WTC11 (cell line): ENCODE results near the gene C13orf46. TPM values are rescaled to one million over a fixed set of nuclear protein-coding genes. Genes with fewer than 3 reads are reported as not detected.

ENCODE experiments used
- ATAC-seq: fragments of 200-7000 bp; cut with Tn5 transposase; 2 replicates; pipeline ENCODE4 v1.10.0; 2021; ENCODE audit warnings: mild to moderate bottlenecking, moderate library complexity
- CTCF ChIA-PET: fragments of 300-600 bp; sonication (Branson Sonifier 250); formaldehyde crosslinking; loops from one replicate; lab custom pipeline; 2021; ENCODE audit warnings: antibody characterized with exemption; lab: Charles Lee
- POLR2A ChIA-PET: fragments of 350-600 bp; sonication (Branson Sonifier 250); formaldehyde crosslinking; loops from one replicate; lab custom pipeline; 2021; ENCODE audit warnings: antibody characterized with exemption; lab: Charles Lee
- DNase-seq: peaks from one replicate; pipeline ENCODE4 v3.0.0; 2021; ENCODE audit warnings: low spot score
- H3K27ac Mint-ChIP-seq: 2 replicates; pipeline ENCODE4 v1.8.0; 2021; ENCODE audit warnings: mixed read lengths
- H3K27me3 Mint-ChIP-seq: 2 replicates; pipeline ENCODE4 v1.8.0; 2021; ENCODE audit warnings: low read depth, mild to moderate bottlenecking, moderate library complexity, mixed read lengths
- H3K36me3 Mint-ChIP-seq: 2 replicates; pipeline ENCODE4 v1.8.0; 2021; ENCODE audit warnings: mixed read lengths
- H3K4me1 Mint-ChIP-seq: 2 replicates; pipeline ENCODE4 v1.8.0; 2022; ENCODE audit warnings: mixed read lengths
- H3K4me3 Mint-ChIP-seq: 2 replicates; pipeline ENCODE4 v1.8.0; 2021; ENCODE audit warnings: mild to moderate bottlenecking, moderate library complexity, mixed read lengths
- H3K9me3 Mint-ChIP-seq: 2 replicates; pipeline ENCODE4 v1.8.0; 2021; ENCODE audit warnings: mixed read lengths
- AR ChIP-seq: fragments of 250-450 bp; sonication (Bioruptor Pico); IDR thresholded peaks from 2 replicates; pipeline ENCODE4 v1.9.0; 2021; ENCODE audit warnings: mild to moderate bottlenecking
- ARID4B ChIP-seq: sonication (generic); formaldehyde crosslinking; IDR thresholded peaks from 2 replicates; pipeline ENCODE4 v1.8.0; 2023; ENCODE audit warnings: missing genetic modification reagents, mild to moderate bottlenecking, borderline replicate concordance
- ATF1 ChIP-seq: sonication (generic); formaldehyde crosslinking; IDR thresholded peaks from 2 replicates; pipeline ENCODE4 v1.8.1; 2023; ENCODE audit warnings: mild to moderate bottlenecking, moderate library complexity, missing genetic modification reagents
- GTF2I ChIP-seq: fragments of 250-450 bp; sonication (Bioruptor Pico); conservative IDR thresholded peaks from 2 replicates; pipeline ENCODE4 v1.4.0; 2021; ENCODE audit warnings: mild to moderate bottlenecking
- HMGA2 ChIP-seq: fragments of 250-450 bp; sonication (Bioruptor Pico); IDR thresholded peaks from 2 replicates; pipeline ENCODE4 v1.4.0; 2021; ENCODE audit warnings: mild to moderate bottlenecking, moderate library complexity
- JUN ChIP-seq: sonication (generic); formaldehyde crosslinking; IDR thresholded peaks from 2 replicates; pipeline ENCODE4 v1.8.0; 2023; ENCODE audit warnings: mild to moderate bottlenecking, missing genetic modification reagents
- MYBL2 ChIP-seq: sonication (generic); formaldehyde crosslinking; IDR thresholded peaks from 2 replicates; pipeline ENCODE4 v1.8.1; 2023; ENCODE audit warnings: mild to moderate bottlenecking, moderate library complexity, missing genetic modification reagents
- RORB ChIP-seq: fragments of 250-450 bp; sonication (Bioruptor Pico); IDR thresholded peaks from 2 replicates; pipeline ENCODE4 v1.9.0; 2021; ENCODE audit warnings: mild to moderate bottlenecking
- SOX15 ChIP-seq: fragments of 250-450 bp; sonication (Bioruptor Pico); IDR thresholded peaks from 2 replicates; pipeline ENCODE4 v1.9.0; 2021; ENCODE audit warnings: mild to moderate bottlenecking
- ZBTB21 ChIP-seq: sonication (generic); formaldehyde crosslinking; IDR thresholded peaks from 2 replicates; pipeline ENCODE4 v1.8.1; 2023; ENCODE audit warnings: mild to moderate bottlenecking, missing genetic modification reagents, borderline replicate concordance
- ZNF121 ChIP-seq: sonication (generic); formaldehyde crosslinking; IDR thresholded peaks from 2 replicates; pipeline ENCODE4 v1.8.0; 2023; ENCODE audit warnings: missing genetic modification reagents
- ZNF232 ChIP-seq: sonication (generic); formaldehyde crosslinking; IDR thresholded peaks from 2 replicates; pipeline ENCODE4 v1.8.0; 2022; ENCODE audit warnings: mild to moderate bottlenecking, missing genetic modification reagents
- ZNF423 ChIP-seq: fragments of 250-450 bp; sonication (Bioruptor Pico); IDR thresholded peaks from 2 replicates; pipeline ENCODE4 v2.1.2; 2022; ENCODE audit warnings: mild to moderate bottlenecking, moderate library complexity
- total RNA-seq: library from RNA; stranded (reverse); gene quantifications from 3 replicates; pipeline ENCODE4 v1.2.3, GENCODE V29; 2021
- TF ChIP-seq, protein P1 (sequence below): sonication (generic); formaldehyde crosslinking; conservative IDR thresholded peaks from 2 replicates; pipeline ENCODE4 v1.8.1; 2022; ENCODE audit warnings: mild to moderate bottlenecking, missing genetic modification reagents
- TF ChIP-seq, protein P2 (sequence below): sonication (generic); formaldehyde crosslinking; IDR thresholded peaks from 2 replicates; pipeline ENCODE4 v1.8.1; 2023; ENCODE audit warnings: mild to moderate bottlenecking, missing genetic modification reagents, moderate library complexity
- TF ChIP-seq, protein P3 (sequence below): sonication (generic); formaldehyde crosslinking; IDR thresholded peaks from 2 replicates; pipeline ENCODE4 v1.8.1; 2023; ENCODE audit warnings: mild to moderate bottlenecking, missing genetic modification reagents, borderline replicate concordance
- TF ChIP-seq, protein P4 (sequence below): sonication (generic); formaldehyde crosslinking; IDR thresholded peaks from 2 replicates; pipeline ENCODE4 v1.8.0; 2023; ENCODE audit warnings: mild to moderate bottlenecking, missing genetic modification reagents

C13orf46 gene
- total RNA-seq, 1 experiment from 2014 or later, result 0.50 TPM

GRCh38 chr13:113924184-113924901, 49.5 kb downstream of the C13orf46 start:
- Mint-ChIP-seq H3K27ac (no peak overlapping the region), H3K4me1 (peaks cover 10% of the 10 kb centered on the region), H3K4me3 (no peak overlapping the region), H3K9me3 (peaks cover 30% of the 10 kb centered on the region), H3K27me3 (no peaks in the 10 kb centered on the region; the same call in 1 of the 2 replicates), H3K36me3 (peaks cover 10% of the 10 kb centered on the region)
- ATAC-seq (no peak), DNase-seq (no peak)
- CTCF ChIA-PET, result interaction anchor here (0.6 to 0.7 kb wide), 2 partner anchors 20 to 197 kb away, joined by 3 read pairs; no protein-coding TSS in a partner anchor
- POLR2A ChIA-PET, result no interaction called here
- TF ChIP-seq ZBTB21 (CRISPR knock-in tag) (no peak), HMGA2 (CRISPR knock-in tag) (no peak), ZNF423 (CRISPR knock-in tag) (no peak), AR (CRISPR knock-in tag) (no peak), ATF1 (CRISPR knock-in tag) (no peak), JUN (no peak)
- TF ChIP-seq, protein P1, sequence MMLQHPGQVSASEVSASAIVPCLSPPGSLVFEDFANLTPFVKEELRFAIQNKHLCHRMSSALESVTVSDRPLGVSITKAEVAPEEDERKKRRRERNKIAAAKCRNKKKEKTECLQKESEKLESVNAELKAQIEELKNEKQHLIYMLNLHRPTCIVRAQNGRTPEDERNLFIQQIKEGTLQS (CRISPR knock-in tag), result no peak

DNA sequence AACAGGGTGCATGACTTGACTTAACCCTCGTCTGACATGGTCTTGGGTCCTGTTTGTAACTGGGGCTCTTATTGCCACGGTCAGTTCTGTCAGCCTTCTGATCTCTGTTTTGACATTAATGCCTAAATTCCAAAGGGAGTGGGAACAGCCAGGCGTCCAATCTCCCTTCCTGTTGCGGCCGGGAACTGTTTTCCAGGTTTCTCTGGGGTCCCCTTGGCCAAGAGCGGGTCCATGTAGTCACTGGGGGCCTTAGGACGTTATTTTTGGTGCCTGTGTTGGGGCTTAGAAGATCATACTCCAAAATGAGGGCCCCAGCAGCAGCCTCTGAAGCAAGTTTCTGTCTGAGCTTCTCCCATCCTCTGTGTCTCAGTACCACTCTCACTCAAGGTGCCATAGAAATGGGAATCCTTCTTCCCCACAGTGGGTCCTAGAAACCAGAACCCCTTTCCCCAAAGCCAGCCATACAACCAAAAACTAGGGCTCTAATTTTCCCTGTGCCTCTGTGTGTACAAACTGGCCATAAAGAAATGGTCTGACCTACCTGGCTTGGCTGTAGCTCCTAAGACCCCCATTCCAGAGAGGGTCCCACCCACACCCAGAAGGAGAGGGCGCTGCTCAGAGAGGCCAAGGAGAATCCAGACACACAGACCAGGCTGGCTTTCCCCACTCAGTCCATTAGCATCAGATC, 50.4 kb downstream of the C13orf46 start:
- peak; percentile 2 for DNase-seq
- no peak for TF ChIP-seq ATF1 (CRISPR knock-in tag)
- TF ChIP-seq GTF2I (CRISPR knock-in tag), result no peak
- no peak for TF ChIP-seq RORB (CRISPR knock-in tag)
- TF ChIP-seq ARID4B, result no peak
- TF ChIP-seq, protein P1 (CRISPR knock-in tag), result no peak
- no peak for TF ChIP-seq ZNF121 (CRISPR knock-in tag)
- TF ChIP-seq ZBTB21 (CRISPR knock-in tag), result no peak
- TF ChIP-seq, protein P2, sequence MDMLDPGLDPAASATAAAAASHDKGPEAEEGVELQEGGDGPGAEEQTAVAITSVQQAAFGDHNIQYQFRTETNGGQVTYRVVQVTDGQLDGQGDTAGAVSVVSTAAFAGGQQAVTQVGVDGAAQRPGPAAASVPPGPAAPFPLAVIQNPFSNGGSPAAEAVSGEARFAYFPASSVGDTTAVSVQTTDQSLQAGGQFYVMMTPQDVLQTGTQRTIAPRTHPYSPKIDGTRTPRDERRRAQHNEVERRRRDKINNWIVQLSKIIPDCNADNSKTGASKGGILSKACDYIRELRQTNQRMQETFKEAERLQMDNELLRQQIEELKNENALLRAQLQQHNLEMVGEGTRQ, result no peak
- TF ChIP-seq MYBL2 (CRISPR knock-in tag), result no peak
- TF ChIP-seq ZNF232 (CRISPR knock-in tag), result no peak
- TF ChIP-seq, protein P3, sequence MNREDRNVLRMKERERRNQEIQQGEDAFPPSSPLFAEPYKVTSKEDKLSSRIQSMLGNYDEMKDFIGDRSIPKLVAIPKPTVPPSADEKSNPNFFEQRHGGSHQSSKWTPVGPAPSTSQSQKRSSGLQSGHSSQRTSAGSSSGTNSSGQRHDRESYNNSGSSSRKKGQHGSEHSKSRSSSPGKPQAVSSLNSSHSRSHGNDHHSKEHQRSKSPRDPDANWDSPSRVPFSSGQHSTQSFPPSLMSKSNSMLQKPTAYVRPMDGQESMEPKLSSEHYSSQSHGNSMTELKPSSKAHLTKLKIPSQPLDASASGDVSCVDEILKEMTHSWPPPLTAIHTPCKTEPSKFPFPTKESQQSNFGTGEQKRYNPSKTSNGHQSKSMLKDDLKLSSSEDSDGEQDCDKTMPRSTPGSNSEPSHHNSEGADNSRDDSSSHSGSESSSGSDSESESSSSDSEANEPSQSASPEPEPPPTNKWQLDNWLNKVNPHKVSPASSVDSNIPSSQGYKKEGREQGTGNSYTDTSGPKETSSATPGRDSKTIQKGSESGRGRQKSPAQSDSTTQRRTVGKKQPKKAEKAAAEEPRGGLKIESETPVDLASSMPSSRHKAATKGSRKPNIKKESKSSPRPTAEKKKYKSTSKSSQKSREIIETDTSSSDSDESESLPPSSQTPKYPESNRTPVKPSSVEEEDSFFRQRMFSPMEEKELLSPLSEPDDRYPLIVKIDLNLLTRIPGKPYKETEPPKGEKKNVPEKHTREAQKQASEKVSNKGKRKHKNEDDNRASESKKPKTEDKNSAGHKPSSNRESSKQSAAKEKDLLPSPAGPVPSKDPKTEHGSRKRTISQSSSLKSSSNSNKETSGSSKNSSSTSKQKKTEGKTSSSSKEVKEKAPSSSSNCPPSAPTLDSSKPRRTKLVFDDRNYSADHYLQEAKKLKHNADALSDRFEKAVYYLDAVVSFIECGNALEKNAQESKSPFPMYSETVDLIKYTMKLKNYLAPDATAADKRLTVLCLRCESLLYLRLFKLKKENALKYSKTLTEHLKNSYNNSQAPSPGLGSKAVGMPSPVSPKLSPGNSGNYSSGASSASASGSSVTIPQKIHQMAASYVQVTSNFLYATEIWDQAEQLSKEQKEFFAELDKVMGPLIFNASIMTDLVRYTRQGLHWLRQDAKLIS (CRISPR knock-in tag), result no peak
- no peak for TF ChIP-seq SOX15 (CRISPR knock-in tag)
- TF ChIP-seq, protein P4, sequence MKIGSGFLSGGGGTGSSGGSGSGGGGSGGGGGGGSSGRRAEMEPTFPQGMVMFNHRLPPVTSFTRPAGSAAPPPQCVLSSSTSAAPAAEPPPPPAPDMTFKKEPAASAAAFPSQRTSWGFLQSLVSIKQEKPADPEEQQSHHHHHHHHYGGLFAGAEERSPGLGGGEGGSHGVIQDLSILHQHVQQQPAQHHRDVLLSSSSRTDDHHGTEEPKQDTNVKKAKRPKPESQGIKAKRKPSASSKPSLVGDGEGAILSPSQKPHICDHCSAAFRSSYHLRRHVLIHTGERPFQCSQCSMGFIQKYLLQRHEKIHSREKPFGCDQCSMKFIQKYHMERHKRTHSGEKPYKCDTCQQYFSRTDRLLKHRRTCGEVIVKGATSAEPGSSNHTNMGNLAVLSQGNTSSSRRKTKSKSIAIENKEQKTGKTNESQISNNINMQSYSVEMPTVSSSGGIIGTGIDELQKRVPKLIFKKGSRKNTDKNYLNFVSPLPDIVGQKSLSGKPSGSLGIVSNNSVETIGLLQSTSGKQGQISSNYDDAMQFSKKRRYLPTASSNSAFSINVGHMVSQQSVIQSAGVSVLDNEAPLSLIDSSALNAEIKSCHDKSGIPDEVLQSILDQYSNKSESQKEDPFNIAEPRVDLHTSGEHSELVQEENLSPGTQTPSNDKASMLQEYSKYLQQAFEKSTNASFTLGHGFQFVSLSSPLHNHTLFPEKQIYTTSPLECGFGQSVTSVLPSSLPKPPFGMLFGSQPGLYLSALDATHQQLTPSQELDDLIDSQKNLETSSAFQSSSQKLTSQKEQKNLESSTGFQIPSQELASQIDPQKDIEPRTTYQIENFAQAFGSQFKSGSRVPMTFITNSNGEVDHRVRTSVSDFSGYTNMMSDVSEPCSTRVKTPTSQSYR (CRISPR knock-in tag), result no peak

More for the DNA sequence above, 50.4 kb downstream of the C13orf46 start:
- H3K9me3 Mint-ChIP-seq, result peaks cover 30% of the 10 kb centered on the region
- peaks cover 10% of the 10 kb centered on the region for H3K36me3 Mint-ChIP-seq
- H3K4me1 Mint-ChIP-seq, result peaks cover 10% of the 10 kb centered on the region
- no peak for ATAC-seq
- ChIA-PET CTCF (interaction anchor here (0.7 kb wide), 1 partner anchor 19 kb away, joined by 3 read pairs; no protein-coding TSS in a partner anchor), POLR2A (no interaction called here)
- H3K27ac Mint-ChIP-seq, result no peak overlapping the region
- H3K27me3 Mint-ChIP-seq, result no peaks in the 10 kb centered on the region; the same call in 1 of the 2 replicates
- H3K4me3 Mint-ChIP-seq, result no peak overlapping the region
